Fibroblast of skin of left quadriceps (primary cell): ENCODE measurements around the gene SNRNP48.

Source experiments
- DNase-seq, 2 experiments: peaks; one replicate each; pipeline ENCODE4 v3.0.0-alpha.2; 2013; ENCODE audit warnings: low read depth in 2 of 2

The SNRNP48 gene, protein sequence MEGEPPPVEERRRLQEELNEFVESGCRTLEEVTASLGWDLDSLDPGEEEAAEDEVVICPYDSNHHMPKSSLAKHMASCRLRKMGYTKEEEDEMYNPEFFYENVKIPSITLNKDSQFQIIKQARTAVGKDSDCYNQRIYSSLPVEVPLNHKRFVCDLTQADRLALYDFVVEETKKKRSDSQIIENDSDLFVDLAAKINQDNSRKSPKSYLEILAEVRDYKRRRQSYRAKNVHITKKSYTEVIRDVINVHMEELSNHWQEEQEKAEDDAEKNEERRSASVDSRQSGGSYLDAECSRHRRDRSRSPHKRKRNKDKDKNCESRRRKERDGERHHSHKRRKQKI

DNA sequence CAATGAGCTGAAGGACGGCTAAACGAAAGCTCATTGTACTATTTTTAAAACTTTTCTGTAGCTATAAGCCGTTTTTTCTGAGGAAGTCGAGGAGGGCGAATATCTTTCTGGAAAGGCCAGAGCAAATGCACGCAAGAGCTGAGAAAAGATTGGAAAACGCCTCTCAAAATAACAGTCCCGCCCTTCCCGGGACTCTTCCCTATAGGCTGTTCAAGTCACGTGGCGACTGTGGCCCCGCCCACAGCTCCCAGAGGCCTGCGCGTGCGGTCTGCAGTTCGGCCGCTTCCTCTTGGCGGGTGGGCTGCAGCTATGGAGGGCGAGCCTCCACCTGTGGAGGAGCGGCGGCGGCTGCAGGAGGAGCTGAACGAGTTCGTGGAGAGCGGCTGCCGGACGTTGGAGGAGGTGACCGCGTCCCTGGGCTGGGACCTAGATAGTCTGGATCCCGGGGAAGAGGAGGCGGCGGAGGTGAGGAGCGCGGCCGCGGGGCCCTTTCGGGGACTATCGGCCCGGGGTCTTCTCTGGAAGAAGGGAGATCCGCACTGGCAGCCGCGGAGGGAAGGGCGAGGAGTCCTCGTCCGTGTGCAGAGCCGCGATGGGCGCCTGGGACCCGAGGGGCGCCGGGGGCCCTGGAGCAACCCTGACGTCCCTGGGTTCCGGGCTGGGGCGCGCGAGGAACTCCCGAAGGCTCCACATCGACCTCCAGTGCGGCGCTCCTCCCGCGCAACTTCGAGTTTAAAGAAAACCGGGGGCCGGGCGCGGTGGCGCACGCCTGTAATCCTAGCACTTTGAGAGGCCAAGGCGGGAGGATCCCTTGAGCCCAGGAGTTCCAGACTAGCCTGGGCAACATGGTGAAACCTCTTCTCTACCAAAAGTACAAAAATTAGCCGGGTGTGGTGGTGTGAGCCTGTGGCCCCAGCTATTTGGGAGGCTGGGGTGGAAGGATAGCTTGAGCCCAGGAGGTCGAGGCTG lies at the start of gene SNRNP48:
Gene SNRNP48 (plus strand): TSS at position 250 of the 969 bp plus-strand sequence. CDS start 60 bp downstream, at position 310.
- DNase-seq = peak; percentile 81 to 85

DNA sequence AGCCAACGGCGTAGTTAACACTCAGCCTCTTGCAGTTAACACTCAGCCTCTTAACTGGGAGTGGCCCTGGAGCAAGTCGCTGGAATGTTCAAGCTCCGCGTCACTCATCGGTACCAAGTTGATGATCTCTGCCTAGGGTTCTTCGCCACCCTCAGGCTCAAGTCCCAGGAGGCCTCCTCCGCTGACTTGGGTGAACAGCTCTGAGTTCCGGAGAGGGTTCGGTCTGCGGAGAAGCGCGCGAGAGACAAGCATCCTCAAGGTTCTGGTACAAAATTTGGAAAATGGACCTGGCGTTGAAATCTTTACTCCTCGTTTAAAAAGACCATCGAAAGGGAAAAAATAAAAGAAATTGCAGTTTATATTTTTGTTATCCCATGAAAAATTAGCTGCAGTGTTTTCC lies 49.4 kb upstream of the SNRNP48 start:
- DNase-seq = no peak

DNA sequence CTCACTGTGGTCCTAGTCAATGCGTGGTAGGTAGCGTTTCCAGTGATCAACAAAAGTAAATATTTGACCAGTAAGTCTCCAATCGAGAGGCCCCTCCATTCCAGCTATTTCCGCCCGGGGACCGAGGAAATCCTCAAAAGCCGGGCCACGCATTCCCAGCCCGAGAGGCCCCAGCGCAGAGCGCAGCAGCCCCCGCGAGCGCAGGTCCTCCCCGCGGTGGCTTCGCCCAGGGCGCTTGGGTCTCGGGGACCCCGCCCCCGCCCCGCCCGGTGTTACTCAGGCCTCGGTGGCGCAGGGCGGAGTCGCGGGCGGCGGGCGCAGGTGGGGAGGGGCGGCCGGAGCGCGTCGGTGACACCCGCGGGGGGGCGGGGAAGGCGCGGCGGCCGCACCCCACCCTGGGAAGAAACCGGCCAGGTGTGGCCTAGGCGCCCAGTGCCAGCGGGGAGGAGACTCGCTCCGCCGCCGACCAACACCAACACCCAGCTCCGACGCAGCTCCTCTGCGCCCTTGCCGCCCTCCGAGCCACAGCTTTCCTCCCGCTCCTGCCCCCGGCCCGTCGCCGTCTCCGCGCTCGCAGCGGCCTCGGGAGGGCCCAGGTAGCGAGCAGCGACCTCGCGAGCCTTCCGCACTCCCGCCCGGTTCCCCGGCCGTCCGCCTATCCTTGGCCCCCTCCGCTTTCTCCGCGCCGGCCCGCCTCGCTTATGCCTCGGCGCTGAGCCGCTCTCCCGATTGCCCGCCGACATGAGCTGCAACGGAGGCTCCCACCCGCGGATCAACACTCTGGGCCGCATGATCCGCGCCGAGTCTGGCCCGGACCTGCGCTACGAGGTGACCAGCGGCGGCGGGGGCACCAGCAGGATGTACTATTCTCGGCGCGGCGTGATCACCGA lies 48.6 kb upstream of the SNRNP48 start, which contains the start of gene DSP:
Gene DSP (plus strand): TSS at position 497 of the 890 bp plus-strand sequence. CDS start 245 bp downstream, at position 742.
- DNase-seq = no peak

DNA sequence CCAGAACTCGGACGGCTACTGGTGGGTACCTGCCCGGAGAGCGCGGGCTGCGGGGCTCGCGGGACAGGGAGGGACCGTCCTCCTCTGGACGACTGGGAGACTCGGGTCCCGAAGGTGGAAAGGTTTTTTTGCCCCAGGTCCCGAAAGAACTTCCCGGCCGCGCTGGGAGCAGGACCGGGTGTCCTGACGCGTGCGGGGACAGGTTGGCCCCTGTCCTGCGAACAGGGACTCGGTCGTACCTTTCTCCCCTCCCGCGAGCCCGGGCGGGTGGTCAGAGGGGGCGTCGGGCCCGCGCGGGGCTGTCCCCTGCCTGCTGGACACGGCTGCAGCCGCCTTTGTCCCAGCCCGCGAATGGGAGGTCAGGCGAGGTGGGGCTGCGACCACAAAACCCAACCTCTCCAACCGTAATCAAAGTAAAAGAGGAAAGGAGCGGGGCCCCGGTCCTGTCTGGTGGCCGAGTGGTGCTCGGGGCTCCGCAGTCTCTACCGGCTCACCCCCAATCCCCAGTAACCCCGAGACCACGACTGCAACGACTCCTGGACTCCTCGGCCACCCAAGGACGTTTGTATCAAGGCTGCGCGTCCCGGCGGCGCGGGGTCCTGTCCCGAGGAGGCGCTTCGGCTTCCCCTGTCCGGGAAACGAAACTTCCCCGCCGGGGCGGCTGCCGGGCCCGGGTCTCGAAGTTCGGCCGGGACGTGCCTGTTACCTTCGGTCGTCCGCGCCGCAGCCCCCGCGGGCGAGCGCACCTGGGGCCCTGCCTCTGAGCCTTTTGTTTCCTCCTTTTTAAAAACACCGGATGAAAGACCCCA lies 47.7 kb upstream of the SNRNP48 start:
- no peak for DNase-seq

DNA sequence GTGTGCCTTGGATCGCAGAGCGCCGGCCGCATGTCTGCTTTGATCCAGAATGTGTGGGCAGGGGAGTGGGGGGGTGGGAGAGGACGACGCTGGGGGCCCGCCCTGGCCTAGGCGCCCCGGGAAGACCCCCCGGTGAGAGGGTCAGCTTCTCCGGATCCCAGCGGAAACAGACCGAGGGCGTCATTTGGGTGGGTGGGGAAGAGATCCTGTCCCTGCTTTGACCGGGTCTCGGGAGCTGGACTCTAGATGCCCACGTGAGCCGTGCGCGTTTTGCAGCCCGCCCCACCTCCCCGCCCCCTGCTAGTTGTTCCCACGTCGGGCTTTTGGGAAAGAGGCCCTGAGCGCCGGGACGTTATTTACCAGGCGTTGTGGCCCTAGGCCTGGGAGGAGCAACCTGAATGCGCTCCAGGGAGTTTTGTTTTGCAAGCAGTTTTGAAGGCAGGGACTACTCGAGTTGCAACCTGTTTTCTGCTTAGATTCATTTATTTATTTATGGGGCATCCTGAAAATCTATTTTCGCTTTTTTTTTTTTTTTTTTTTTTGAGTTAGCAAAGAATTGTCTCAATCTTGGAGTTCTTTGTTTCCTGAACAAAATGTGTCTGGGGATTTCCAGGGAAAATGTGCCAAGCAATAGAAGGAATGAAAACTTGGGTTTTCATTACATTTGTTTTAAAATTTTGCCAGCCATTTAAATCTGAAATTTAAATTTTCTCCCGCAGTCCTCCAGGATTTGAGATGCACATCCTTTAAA lies 46.9 kb upstream of the SNRNP48 start:
- DNase-seq = no peak

DNA sequence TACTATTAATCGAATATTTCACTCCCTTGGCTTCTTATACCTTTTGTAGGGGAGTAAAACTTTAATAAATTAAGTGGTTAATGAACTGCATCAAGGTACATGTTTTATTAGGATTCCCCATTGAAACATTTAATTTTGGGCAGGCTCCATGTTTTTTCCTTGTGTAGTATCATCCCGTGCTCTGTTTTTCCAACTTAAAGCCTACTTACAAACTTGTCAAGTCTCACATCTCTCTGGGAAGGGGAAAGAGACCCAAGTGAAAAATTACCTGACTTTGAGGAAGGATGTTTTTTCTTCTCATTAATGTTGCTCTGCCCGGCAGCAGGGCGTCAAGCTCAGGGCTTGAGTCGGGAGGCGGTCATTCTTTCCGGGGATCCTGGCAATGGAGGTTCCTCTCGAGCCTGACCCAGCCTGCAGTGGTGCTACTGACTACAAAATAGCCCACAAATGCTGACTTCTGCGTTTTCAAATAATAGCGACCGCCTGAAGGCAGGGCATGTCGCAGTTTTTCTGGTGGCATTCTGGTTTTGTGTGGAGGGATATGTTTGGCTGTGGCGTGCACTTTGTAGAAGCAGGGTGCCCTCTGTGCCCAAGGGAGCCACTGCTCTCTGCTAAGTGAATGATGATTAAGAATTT lies 46.1 kb upstream of the SNRNP48 start:
- DNase-seq = no peak

DNA sequence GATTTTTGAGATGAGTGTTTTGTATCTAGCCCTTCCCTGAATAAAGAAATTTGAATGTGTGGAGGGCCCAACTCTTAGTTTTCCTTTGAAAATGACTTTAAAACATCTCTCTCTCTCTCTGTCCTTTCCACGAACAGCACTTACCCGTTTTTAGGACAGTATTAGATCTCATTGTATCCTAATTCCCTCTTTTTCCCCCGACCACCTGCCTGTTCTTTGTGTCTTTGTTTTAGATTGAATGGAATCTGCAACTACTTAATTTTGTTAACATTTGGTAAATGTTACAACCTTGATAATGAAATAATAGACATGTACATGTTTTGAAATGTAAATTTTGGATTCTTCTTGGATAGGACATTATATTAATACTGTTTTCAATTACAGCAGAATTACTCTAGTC lies 45.4 kb upstream of the SNRNP48 start:
- DNase-seq = no peak

DNA sequence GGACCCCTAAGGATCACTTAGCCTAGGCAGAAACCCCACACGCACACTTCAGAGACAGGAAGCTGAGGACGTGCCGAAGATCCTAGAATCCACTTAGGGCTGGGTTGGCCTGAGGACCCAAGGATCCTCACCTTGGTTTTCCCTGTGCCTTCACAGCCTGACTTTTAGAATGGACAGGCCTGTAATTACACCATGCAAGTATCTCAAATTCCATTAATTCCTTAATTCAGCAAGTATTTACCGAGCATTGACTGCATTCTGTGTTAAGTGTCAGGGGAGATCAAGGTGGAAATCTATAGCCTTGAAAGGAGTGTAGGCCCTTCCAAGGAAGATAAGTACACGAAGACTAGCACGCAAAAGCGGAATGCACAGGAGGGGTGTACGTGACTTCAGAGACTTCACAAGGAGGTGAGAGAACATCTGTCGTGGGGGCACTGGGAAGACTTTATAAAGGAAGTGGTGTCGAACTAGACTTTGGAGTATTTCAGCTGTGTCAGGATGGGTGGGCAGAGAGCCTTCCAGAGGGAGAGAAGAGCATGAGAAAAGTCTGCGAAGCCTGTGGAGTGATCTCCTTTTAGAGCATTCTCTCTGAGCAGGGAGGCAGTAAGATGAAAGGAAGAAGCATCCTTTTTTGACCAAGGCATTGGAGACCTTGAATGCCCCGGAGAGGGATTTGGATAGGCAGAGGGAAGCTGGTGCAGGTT lies 44.5 kb upstream of the SNRNP48 start:
- DNase-seq = no peak

DNA sequence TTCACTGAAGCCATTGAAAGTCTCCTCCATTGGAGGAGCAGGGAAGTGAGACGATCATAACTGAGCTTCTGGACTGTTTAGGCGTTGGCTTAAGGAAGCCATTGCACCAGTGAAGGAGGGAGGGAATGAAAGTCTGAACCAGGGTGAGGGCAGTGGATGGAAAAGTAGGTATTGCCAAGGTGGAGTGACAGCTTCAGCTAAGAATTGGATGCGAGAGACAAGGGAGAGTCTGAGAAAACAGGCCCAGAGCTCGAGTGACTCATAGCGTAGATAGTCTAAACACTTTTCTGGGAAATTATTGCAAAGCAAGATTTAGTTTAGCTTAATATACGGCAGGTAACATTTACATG lies 44.0 kb upstream of the SNRNP48 start:
- DNase-seq = no peak

DNA sequence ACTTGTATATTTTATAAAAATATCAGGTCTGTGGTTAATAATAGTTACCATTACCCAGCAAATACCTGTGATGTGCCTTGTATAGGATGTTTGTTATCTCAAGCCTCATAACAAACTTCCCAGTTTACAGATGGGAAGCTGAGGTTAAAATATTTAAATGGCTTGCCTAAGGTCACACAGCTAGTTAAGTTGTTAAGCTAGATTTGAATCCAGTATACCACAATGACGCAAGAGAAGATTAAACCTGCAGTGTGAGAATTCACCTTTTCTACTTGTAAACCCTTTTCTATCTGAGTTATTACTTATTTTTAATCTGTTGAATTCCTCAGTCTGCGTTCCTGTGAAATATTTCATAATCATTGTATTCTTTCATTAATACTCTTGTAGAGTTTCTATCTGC lies 43.6 kb upstream of the SNRNP48 start:
- DNase-seq = no peak

DNA sequence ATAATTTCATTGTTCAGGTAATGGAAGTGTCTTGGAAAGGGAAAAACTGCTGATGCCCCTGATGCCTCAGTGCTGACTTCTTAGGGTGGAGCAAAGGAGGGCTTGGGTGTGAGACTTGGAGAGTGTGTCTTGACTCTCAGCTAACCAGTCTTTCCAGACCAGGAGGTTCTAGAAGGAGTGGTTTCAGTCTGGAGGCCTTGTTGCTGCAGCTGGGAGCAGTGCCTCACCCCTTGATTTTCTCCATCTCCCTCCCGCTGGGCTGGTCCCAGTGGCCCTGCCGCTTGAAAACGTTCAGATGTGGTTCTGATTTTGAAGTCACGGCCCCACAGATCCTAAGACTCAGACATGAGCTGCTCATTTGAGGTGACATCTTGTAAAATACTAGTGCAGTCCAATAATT lies 43.1 kb upstream of the SNRNP48 start:
- no peak for DNase-seq

DNA sequence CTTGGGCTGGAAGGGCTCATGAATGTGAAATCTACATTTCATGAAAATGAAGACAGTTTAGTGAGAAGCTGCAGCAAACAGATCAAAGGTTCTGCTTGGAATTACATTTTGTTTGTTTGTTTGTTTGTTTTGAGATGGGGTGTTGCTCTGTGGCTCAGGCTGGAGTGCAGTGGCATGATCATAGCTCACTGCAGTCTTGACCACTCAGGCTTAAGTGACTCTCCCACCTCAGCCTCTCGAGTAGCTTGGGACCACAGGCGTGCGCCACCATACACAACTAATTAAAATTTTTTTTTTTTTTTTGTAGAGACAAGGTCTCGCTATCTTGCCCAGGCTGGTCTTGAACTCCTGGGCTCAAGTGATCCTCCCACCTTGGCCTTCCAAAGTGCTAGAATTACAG lies 42.7 kb upstream of the SNRNP48 start:
- DNase-seq = no peak

DNA sequence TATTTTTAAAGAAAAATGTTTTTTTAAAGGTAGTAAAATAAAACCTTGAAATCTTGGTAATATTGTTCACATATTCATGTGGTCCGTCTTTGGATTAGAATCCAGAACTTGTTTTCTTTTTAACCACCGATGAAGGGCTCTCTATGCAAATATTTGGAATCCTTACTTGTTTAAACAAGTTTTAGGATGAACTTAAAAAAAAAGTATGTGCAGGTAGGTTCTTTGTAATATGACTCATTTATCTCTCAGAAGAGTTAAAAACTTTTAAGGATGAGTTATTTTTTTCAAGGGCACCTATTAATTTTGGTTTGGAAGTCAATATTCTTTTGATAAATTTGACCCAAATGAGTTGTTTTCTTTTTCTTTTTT lies 39.6 kb upstream of the SNRNP48 start:
- DNase-seq = no peak

DNA sequence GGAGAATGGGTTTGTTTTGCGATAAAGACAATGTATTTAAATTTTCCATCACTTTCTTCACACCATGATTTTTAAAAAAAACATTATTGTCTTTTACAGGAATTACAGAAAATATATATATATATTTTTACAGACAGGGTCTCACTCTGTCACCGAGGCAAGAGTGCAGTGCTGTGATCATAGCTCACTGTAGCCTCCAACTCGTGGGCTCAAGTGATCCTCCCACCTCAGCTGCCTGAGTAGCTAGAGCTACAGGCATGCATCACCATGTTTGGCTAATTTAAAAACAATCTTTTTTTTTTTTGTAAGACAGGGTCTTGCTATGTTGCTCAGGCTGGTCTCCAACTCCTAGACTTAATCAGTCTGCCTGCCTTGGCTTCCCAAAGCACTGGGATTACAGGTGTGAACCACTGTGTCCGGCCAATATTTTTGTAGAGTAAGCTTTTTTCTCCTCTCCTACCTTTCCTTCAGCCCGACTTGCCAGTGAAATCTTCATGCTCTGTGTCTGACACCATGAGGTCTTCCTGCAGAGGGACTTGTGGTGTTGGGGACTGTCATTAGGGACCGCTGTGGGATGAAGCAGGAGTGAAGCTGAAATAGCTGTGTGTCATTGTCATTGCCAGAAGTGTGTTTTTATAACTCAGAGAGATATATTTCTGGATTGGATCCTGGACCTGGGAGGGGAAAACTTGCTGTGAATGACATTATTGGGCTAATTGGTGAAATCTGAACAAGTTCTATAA lies 35.3 kb upstream of the SNRNP48 start:
- no peak for DNase-seq

DNA sequence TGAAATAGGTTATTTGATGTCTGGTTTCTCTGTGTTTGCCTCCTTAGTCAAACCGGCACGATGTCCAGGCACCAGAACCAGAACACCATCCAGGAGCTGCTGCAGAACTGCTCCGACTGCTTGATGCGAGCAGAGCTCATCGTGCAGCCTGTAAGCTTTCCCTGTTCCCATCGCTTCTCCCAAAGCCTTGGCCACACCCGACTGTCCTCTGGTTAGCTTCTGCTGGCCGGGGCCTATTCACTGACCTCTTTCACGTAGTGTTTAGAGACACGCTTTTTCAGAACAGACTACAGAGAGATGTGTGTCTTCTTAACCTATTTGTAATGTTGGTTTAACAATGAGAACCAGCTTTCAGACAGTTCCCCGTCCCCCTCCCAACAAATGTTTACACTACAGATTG lies 34.3 kb upstream of the SNRNP48 start:
- no peak for DNase-seq

DNA sequence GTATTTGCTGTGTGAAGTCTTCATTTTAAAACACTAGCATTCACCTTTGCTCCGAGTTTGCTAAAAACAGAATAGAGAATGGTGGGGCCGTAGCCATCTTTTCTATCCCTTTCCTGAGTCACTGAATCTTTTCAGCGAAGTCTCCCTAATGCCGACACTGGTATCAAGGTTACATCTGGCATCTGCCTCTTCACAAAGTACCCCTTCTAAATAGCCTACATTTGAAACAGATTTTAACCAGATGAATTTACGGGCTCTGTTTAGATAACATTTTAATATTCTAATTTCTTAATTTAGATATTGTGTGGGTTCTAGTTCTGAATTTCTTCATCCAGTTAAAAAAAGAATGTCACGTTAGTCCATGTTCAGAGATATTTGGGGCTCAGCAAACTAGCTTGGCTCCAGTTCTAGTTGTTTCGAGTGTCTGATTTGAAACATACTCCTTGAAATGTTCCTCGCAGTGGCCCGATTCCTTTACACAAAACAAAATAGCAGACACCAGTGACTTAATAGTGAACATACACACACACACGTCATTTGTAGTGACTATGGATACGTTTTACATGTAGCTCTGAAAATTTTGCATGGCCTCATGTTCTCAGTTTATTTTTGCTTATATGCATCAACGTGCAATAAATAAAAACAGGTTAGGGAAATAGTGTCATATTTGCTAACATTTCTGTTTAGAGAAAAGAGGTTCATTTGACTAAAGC lies 33.4 kb upstream of the SNRNP48 start:
- DNase-seq = no peak

DNA sequence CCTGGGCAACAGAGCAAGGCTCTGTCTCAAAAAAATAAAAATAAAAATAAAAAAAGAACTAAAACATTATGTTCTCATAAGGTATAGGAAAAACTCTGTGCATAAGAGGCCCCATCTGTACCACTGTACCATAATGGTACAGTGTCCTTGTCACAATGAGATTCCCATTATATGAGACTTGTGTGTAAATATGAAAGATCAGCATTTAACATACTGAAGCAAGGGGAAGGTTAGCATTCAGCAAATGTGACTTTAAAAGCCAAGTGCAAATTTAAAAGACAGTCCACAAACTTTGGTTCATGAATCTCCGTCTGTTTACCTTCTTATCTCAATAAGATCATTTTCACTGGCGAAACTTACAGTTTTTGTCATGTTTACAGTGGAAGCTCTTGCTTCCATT lies 32.3 kb upstream of the SNRNP48 start:
- DNase-seq = no peak

DNA sequence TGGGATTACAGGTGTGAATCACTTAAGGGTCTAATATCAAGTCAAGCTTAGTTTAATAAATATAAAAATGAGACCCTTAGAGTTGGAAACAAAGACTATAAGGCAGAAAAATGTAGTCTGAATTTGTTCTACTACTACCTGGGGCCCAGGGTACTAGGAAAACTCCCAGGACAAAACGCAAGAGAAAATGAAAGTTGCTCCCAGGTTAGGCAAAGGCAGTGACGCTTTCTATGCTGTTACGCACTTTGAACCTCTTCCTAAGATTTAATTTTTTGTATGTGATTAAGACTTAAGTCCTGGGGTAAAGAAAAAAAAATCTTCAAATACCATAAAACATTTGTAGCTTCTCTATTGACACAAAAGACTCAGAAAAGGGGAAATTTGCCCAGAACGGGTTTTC lies 31.2 kb upstream of the SNRNP48 start:
- no peak for DNase-seq
